ENCODE results near the gene KIF26B. TPM values are rescaled to one million over a fixed set of nuclear protein-coding genes. Genes with fewer than 3 reads are reported as not detected.

Gene KIF26B
- total RNA-seq, 1 experiment from 2014 or later = 2.3 TPM

DNA sequence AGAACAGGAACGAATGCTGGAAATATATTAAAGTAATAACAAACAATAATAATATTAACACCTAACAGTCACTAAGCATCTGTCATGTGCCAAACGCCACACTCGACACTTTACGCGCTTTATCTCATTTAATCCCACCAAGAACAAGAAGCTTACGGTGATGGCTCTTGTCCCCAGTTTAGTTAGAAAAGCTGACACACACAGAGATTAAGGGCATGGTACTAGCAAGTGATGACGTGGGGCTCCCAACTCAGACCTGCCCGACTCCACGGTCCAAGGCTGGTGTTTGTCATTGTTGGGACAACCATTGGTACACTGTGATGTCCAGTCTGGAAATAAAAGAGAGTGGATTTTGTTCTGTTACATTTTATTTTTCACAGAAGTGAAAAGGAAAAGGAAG lies 41.1 kb upstream of the KIF26B start:
- H3K27ac ChIP-seq (ENCODE audit: low read length) = no peak overlapping the region
- no peaks in the 10 kb centered on the region for H3K9me2 ChIP-seq (replicated peaks; ENCODE audit: insufficient read depth, low read length)
- no peak overlapping the region for H3K4me3 ChIP-seq (ENCODE audit: low read length)
- H2AFZ ChIP-seq (ENCODE audit: low read length) = no peak overlapping the region
- H3K4me2 ChIP-seq (ENCODE audit: low read depth, low read length, poor library complexity, severe bottlenecking) = no peak overlapping the region
- H3K9me3 ChIP-seq (ENCODE audit: low read length) = no peaks in the 10 kb centered on the region
- no peaks in the 10 kb centered on the region for H3K27me3 ChIP-seq (ENCODE audit: low read length)
- no peaks in the 10 kb centered on the region for H4K20me1 ChIP-seq (ENCODE audit: insufficient read depth, low read depth, low read length)
- H3K79me2 ChIP-seq (ENCODE audit: low read length) = no peaks in the 10 kb centered on the region
- H3K36me3 ChIP-seq (ENCODE audit: insufficient read depth, low read length) = no peaks in the 10 kb centered on the region
- no peak for DNase-seq
- no peak overlapping the region for H3K9ac ChIP-seq (ENCODE audit: low read length)
- H3K4me1 ChIP-seq (ENCODE audit: low read length) = no peaks in the 10 kb centered on the region

GRCh38 chr1:245116131-245116530 lies 38.7 kb upstream of the KIF26B start:
- Histone ChIP-seq H2AFZ (ENCODE audit: low read length) (no peak overlapping the region), H3K27ac (ENCODE audit: low read length) (no peak overlapping the region), H3K4me3 (ENCODE audit: low read length) (no peak overlapping the region), H3K9me2 (replicated peaks; ENCODE audit: insufficient read depth, low read length) (no peaks in the 10 kb centered on the region), H3K4me1 (ENCODE audit: low read length) (no peaks in the 10 kb centered on the region), H3K36me3 (ENCODE audit: insufficient read depth, low read length) (no peaks in the 10 kb centered on the region), H3K9ac (ENCODE audit: low read length) (no peak overlapping the region), H3K4me2 (ENCODE audit: low read depth, low read length, poor library complexity, severe bottlenecking) (no peak overlapping the region), H3K79me2 (ENCODE audit: low read length) (no peaks in the 10 kb centered on the region), H4K20me1 (ENCODE audit: insufficient read depth, low read depth, low read length) (no peaks in the 10 kb centered on the region), H3K27me3 (ENCODE audit: low read length) (no peaks in the 10 kb centered on the region), H3K9me3 (ENCODE audit: low read length) (no peaks in the 10 kb centered on the region)
- DNase-seq = no peak

DNA sequence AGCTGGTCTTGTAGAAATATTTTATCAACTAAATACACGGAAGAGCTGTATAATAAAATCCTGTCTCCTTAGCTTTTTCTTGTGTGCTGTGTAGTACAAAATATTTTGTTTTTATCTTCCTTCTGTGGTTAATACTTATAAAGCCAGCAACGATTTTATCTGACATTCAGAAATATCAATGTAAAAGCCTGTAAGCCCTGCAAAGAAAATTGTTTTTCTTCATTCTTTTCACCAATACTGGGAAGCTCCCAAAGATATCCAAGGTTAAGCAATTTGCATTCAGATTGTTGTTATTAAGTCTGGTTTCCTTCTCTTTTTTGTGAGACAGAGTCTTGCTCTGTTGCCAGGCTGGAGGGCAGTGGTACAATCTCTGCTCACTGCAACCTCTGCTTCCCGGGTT lies 38.0 kb upstream of the KIF26B start:
- no peak for DNase-seq
- H2AFZ ChIP-seq (ENCODE audit: low read length) = no peak overlapping the region
- H3K27me3 ChIP-seq (ENCODE audit: low read length) = no peaks in the 10 kb centered on the region

DNA sequence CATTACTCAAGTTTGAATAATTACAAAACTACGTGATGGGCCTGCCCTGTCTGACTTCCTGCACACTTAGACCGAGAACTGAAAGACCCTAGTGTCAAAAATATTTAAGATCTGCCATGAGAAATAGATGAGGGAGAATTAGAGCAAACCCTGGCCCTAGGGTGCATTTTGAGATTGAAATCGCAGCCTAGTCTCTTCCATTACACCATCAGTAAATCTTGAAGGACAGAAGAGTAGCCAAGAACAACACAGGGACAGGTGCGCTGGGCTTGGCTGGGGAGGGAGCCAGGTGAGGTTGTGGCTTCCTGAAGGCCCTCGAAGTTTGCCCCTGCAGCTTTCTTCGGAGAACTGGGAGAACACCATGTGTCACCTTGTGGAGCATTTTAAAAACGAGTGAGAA lies 36.7 kb upstream of the KIF26B start:
- Histone ChIP-seq H3K9me2 (replicated peaks; ENCODE audit: insufficient read depth, low read length) (no peaks in the 10 kb centered on the region), H3K4me2 (ENCODE audit: low read depth, low read length, poor library complexity, severe bottlenecking) (no peak overlapping the region), H3K4me1 (ENCODE audit: low read length) (no peaks in the 10 kb centered on the region), H3K36me3 (ENCODE audit: insufficient read depth, low read length) (no peaks in the 10 kb centered on the region), H3K27ac (ENCODE audit: low read length) (no peak overlapping the region), H3K27me3 (ENCODE audit: low read length) (no peaks in the 10 kb centered on the region), H3K79me2 (ENCODE audit: low read length) (no peaks in the 10 kb centered on the region), H2AFZ (ENCODE audit: low read length) (no peak overlapping the region), H4K20me1 (ENCODE audit: insufficient read depth, low read depth, low read length) (no peaks in the 10 kb centered on the region), H3K9me3 (ENCODE audit: low read length) (no peaks in the 10 kb centered on the region), H3K9ac (ENCODE audit: low read length) (no peak overlapping the region), H3K4me3 (ENCODE audit: low read length) (no peak overlapping the region)
- DNase-seq = no peak

More for the DNA sequence above, 38.0 kb upstream of the KIF26B start:
- Histone ChIP-seq H3K9me2 (replicated peaks; ENCODE audit: insufficient read depth, low read length) (no peaks in the 10 kb centered on the region), H3K27ac (ENCODE audit: low read length) (no peak overlapping the region), H3K79me2 (ENCODE audit: low read length) (no peaks in the 10 kb centered on the region), H4K20me1 (ENCODE audit: insufficient read depth, low read depth, low read length) (no peaks in the 10 kb centered on the region), H3K36me3 (ENCODE audit: insufficient read depth, low read length) (no peaks in the 10 kb centered on the region), H3K4me2 (ENCODE audit: low read depth, low read length, poor library complexity, severe bottlenecking) (no peak overlapping the region), H3K9ac (ENCODE audit: low read length) (no peak overlapping the region), H3K9me3 (ENCODE audit: low read length) (no peaks in the 10 kb centered on the region), H3K4me3 (ENCODE audit: low read length) (no peak overlapping the region), H3K4me1 (ENCODE audit: low read length) (no peaks in the 10 kb centered on the region)

DNA sequence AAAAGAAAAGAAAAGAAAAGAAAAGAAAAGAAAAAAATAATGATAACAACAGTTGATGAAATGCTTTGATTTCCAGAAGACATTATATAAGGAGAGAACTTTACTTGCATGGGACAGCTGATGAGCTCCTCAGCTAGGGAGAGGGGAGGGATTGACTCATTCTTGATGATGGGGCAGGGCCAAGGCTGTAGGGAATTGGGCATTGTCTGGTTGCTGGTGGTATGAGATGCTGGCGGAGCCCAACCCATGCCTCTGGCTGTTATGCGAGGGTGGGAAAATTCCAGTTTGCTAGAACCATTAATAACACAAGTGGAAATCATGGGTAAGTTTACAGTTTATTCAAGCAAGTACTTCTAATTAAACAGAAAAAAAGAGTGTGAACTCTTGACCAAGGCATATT lies 36.0 kb upstream of the KIF26B start:
- H3K27ac ChIP-seq (ENCODE audit: low read length) = no peak overlapping the region
- no peaks in the 10 kb centered on the region for H3K9me2 ChIP-seq (replicated peaks; ENCODE audit: insufficient read depth, low read length)
- H3K79me2 ChIP-seq (ENCODE audit: low read length) = no peaks in the 10 kb centered on the region
- H2AFZ ChIP-seq (ENCODE audit: low read length) = no peak overlapping the region
- no peaks in the 10 kb centered on the region for H3K4me1 ChIP-seq (ENCODE audit: low read length)
- no peak overlapping the region for H3K9ac ChIP-seq (ENCODE audit: low read length)
- H3K4me2 ChIP-seq (ENCODE audit: low read depth, low read length, poor library complexity, severe bottlenecking) = no peak overlapping the region
- H3K27me3 ChIP-seq (ENCODE audit: low read length) = no peaks in the 10 kb centered on the region
- H3K9me3 ChIP-seq (ENCODE audit: low read length) = no peaks in the 10 kb centered on the region
- no peak for DNase-seq
- H4K20me1 ChIP-seq (ENCODE audit: insufficient read depth, low read depth, low read length) = no peaks in the 10 kb centered on the region
- no peak overlapping the region for H3K4me3 ChIP-seq (ENCODE audit: low read length)
- H3K36me3 ChIP-seq (ENCODE audit: insufficient read depth, low read length) = no peaks in the 10 kb centered on the region

- Histone ChIP-seq H4K20me1 (ENCODE audit: insufficient read depth, low read depth, low read length) (no peaks in the 10 kb centered on the region), H3K27me3 (ENCODE audit: low read length) (no peaks in the 10 kb centered on the region), H3K4me1 (ENCODE audit: low read length) (no peaks in the 10 kb centered on the region; the same call in 1 of the 2 replicates), H2AFZ (ENCODE audit: low read length) (no peak overlapping the region), H3K4me3 (ENCODE audit: low read length) (no peak overlapping the region), H3K4me2 (ENCODE audit: low read depth, low read length, poor library complexity, severe bottlenecking) (no peak overlapping the region), H3K79me2 (ENCODE audit: low read length) (no peaks in the 10 kb centered on the region), H3K27ac (ENCODE audit: low read length) (no peak overlapping the region), H3K36me3 (ENCODE audit: insufficient read depth, low read length) (no peaks in the 10 kb centered on the region), H3K9me2 (replicated peaks; ENCODE audit: insufficient read depth, low read length) (no peaks in the 10 kb centered on the region), H3K9ac (ENCODE audit: low read length) (no peak overlapping the region), H3K9me3 (ENCODE audit: low read length) (no peaks in the 10 kb centered on the region)
- DNase-seq = no peak
Measured at GRCh38 chr1:245121523-245121922, 33.3 kb upstream of the KIF26B start.

GRCh38 chr1:245124241-245124640 lies 30.5 kb upstream of the KIF26B start:
- H3K4me3 ChIP-seq (ENCODE audit: low read length) = no peak overlapping the region
- no peak overlapping the region for H3K27ac ChIP-seq (ENCODE audit: low read length)
- DNase-seq = no peak
- H3K4me1 ChIP-seq (ENCODE audit: low read length) = no peaks in the 10 kb centered on the region; the same call in 1 of the 2 replicates
- no peak overlapping the region for H3K9ac ChIP-seq (ENCODE audit: low read length)
- no peak overlapping the region for H3K4me2 ChIP-seq (ENCODE audit: low read depth, low read length, poor library complexity, severe bottlenecking)
- H3K79me2 ChIP-seq (ENCODE audit: low read length) = no peaks in the 10 kb centered on the region
- no peaks in the 10 kb centered on the region for H3K9me2 ChIP-seq (replicated peaks; ENCODE audit: insufficient read depth, low read length)
- no peaks in the 10 kb centered on the region for H4K20me1 ChIP-seq (ENCODE audit: insufficient read depth, low read depth, low read length)
- no peaks in the 10 kb centered on the region for H3K36me3 ChIP-seq (ENCODE audit: insufficient read depth, low read length)
- no peaks in the 10 kb centered on the region for H3K27me3 ChIP-seq (ENCODE audit: low read length)
- H2AFZ ChIP-seq (ENCODE audit: low read length) = peak overlapping the region; percentile 67; the same call in 1 of the 2 replicates
- no peaks in the 10 kb centered on the region for H3K9me3 ChIP-seq (ENCODE audit: low read length)

DNA sequence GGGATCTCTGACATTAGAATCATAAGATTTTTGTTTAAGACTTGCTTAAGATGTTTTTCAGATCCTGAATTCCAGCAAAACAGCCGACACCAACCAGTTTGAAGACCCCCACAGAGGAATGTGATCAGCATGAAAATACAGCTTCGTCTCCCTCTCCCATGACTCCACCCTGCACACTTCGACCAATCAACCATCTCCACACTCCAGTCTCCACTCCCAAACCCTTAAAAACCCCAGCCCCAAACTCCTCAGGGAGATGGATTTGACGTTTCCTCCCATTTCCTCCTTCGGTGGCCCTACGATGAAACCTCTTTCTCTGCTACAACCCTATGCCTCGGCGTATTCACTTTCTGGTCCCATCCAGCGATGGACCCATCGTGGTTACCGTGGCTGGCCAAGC lies 30.1 kb upstream of the KIF26B start:
- H3K4me3 ChIP-seq (ENCODE audit: low read length) = no peak overlapping the region
- no peaks in the 10 kb centered on the region for H3K79me2 ChIP-seq (ENCODE audit: low read length)
- H3K9me3 ChIP-seq (ENCODE audit: low read length) = no peaks in the 10 kb centered on the region
- H3K4me1 ChIP-seq (ENCODE audit: low read length) = no peaks in the 10 kb centered on the region; the same call in 1 of the 2 replicates
- H3K36me3 ChIP-seq (ENCODE audit: insufficient read depth, low read length) = no peaks in the 10 kb centered on the region
- no peaks in the 10 kb centered on the region for H3K27me3 ChIP-seq (ENCODE audit: low read length)
- no peaks in the 10 kb centered on the region for H4K20me1 ChIP-seq (ENCODE audit: insufficient read depth, low read depth, low read length)
- no peak overlapping the region for H3K4me2 ChIP-seq (ENCODE audit: low read depth, low read length, poor library complexity, severe bottlenecking)
- no peak overlapping the region for H3K27ac ChIP-seq (ENCODE audit: low read length)
- no peak for DNase-seq
- H3K9ac ChIP-seq (ENCODE audit: low read length) = no peak overlapping the region
- no peaks in the 10 kb centered on the region for H3K9me2 ChIP-seq (replicated peaks; ENCODE audit: insufficient read depth, low read length)
- no peak overlapping the region for H2AFZ ChIP-seq (ENCODE audit: low read length)

DNA sequence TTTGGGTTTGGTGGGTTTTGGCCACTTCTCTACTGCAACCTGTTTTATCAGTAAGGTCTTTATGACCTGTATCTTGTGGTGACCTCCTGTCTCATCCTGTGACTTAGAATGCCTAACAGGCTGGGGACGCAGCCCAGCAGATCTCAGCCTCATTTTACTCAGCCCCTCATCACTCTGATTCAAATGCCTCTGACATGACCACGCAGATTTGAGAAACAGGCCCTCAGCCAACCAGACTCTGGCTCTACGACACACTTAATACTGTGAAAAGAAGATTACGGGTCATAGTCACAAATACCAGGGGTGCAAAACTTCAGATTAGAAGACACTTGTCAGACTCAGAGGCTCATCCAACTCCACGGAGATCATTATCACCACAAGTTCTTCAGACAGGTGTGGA lies 28.3 kb upstream of the KIF26B start:
- Histone ChIP-seq H3K4me3 (ENCODE audit: low read length) (no peak overlapping the region), H3K4me2 (ENCODE audit: low read depth, low read length, poor library complexity, severe bottlenecking) (no peak overlapping the region), H3K79me2 (ENCODE audit: low read length) (no peaks in the 10 kb centered on the region), H4K20me1 (ENCODE audit: insufficient read depth, low read depth, low read length) (no peaks in the 10 kb centered on the region), H3K36me3 (ENCODE audit: insufficient read depth, low read length) (no peaks in the 10 kb centered on the region), H2AFZ (ENCODE audit: low read length) (no peak overlapping the region), H3K9ac (ENCODE audit: low read length) (no peak overlapping the region), H3K9me3 (ENCODE audit: low read length) (no peaks in the 10 kb centered on the region), H3K27ac (ENCODE audit: low read length) (no peak overlapping the region), H3K4me1 (ENCODE audit: low read length) (no peaks in the 10 kb centered on the region; the same call in 1 of the 2 replicates), H3K9me2 (replicated peaks; ENCODE audit: insufficient read depth, low read length) (no peaks in the 10 kb centered on the region), H3K27me3 (ENCODE audit: low read length) (no peaks in the 10 kb centered on the region)
- no peak for DNase-seq
